Left ventricle myocardium superior (tissue), 1 donor: ENCODE data around the gene DUOXA1. TPM values are rescaled to one million over a fixed set of nuclear protein-coding genes. Genes with fewer than 3 reads are reported as not detected.

ENCODE experiments used
- ATAC-seq: fragments of 200-7000 bp; cut with Tn5 transposase; one replicate; pipeline ENCODE4 v1.9.1; 2020; ENCODE audit warnings: mild to moderate bottlenecking, moderate library complexity
- DNase-seq: peaks from one replicate; pipeline ENCODE4 v3.0.0-alpha.2; 2020
- intact Hi-C: fragments of 100-400 bp; cut with micrococcal nuclease; formaldehyde crosslinking; loops from one replicate; pipeline ENCODE4 v1.11.0; 2022
- total RNA-seq: library from RNA; stranded (reverse); fragmentation: NEBNext Ultra II Directional; extraction: Animal tissue kit (Norgen Biotek cat#: 25700); gene quantifications from one replicate; pipeline ENCODE4 v1.2.1, GENCODE V29; 2021
- donor health status: DM: no; HTN: yes; CAD: no; lungs with severe emphysema.

DUOXA1 gene
- total RNA-seq, 1 donor from 2014 or later = 0.59 TPM

- intact Hi-C loops = no loop called here
- peak; percentile 52 for DNase-seq
- ATAC-seq = peak; percentile 76
These were observed 5.3 kb upstream of the DUOXA1 start for GRCh38 chr15:45134682-45135604.

DNA sequence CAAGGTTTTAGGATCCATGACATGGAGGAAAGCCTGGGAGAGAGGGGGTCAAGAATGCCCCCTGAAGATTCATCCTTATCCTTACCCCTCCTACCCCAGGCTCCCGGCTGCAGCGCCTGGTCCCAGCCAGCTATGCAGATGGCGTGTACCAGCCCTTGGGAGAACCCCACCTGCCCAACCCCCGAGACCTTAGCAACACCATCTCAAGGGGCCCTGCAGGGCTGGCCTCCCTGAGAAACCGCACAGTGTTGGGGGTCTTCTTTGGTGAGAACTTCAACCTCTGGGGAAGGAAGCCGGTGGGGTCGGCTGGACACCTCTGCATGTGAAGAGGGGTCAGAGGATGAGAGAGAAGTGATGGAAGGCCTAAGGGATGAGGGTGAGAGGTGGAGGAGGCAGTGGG lies 4.4 kb upstream of the DUOXA1 start:
- no peak for DNase-seq
- intact Hi-C loops = no loop called here
- ATAC-seq = no peak

GRCh38 chr15:45133561-45133920 lies 3.9 kb upstream of the DUOXA1 start:
- no peak for DNase-seq
- ATAC-seq = no peak
- intact Hi-C loops = no loop called here

GRCh38 chr15:45132844-45133560 lies 3.3 kb upstream of the DUOXA1 start:
- no peak for ATAC-seq
- intact Hi-C loops = no loop called here
- no peak for DNase-seq

- intact Hi-C loops = no loop called here
- ATAC-seq = no peak
These were observed 1.8 kb upstream of the DUOXA1 start for GRCh38 chr15:45131510-45131909.

GRCh38 chr15:45130291-45131000 lies 767 bp upstream of the DUOXA1 start:
- intact Hi-C loops = no loop called here

More at GRCh38 chr15:45131510-45131909, 1.8 kb upstream of the DUOXA1 start:
- no peak for DNase-seq

DNA sequence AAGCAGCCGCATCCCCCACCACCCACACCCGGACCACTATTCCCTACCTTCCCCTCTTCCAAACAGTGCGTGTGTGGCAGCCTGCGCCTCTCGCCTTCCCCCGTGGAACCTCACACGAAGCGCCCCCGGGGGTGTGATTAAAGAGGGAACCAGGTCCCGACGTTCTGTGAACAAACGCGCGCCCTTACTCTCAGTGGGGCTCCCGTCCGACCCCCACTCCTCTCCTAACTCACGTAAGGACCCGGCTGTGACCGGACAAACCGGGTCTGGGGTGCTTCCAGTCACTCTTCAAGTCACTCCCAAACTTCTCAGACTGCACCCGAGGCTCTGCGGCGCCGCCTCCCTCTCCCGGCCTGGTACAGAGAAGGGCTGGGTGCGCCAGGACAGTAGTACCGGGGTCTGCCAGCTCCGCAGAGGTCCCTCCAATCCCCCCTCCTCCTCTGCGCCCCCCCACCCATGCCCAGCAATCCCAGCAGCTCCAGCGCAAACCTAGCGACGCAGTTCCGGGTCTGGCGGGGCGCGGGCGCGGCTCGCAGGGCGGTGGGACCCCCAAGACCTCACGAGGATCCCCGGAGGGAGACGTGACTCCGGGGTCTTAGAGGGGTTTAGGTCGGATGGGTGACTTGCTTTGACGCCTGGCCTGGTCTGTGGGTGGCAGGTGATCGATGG lies 574 bp downstream of the DUOXA1 start:
- intact Hi-C loops = no loop called here
- peak; percentile 39 for ATAC-seq
- no peak for DNase-seq

More at GRCh38 chr15:45130291-45131000, 767 bp upstream of the DUOXA1 start:
- DNase-seq (no peak), ATAC-seq (no peak)

- DNase-seq = no peak
- intact Hi-C loops = no loop called here
- no peak for ATAC-seq
These were observed 3.0 kb downstream of the DUOXA1 start for GRCh38 chr15:45126535-45127158.

DNA sequence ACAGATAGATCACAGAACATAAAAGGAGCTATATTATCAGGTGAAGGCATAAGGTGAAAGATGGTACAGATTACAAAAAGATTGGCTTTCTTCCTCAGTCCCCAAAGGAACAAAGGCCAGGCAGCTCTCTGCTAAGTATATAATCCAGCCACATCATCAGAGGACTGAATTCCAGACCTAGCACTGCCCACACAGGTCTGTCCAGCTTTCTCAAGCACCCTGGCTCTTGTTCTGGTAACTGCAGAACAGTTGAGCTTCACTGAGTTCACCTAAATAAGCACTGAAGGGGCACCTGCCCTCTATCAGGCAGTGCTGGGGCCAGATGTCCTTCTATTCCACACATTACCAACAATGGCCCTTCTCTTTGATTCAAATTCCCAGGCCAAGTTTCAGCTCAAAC lies 6.3 kb downstream of the DUOXA1 start:
- ATAC-seq (no peak), DNase-seq (no peak)
- intact Hi-C loops = no loop called here

GRCh38 chr15:45122719-45123118 lies 7.0 kb downstream of the DUOXA1 start:
- ATAC-seq (no peak), DNase-seq (no peak)
- intact Hi-C loops = no loop called here

GRCh38 chr15:45121706-45122417 lies 7.8 kb downstream of the DUOXA1 start:
- intact Hi-C loops = no loop called here
- no peak for ATAC-seq
- DNase-seq = no peak

- DNase-seq = no peak
- no peak for ATAC-seq
- intact Hi-C loops = no loop called here
These were observed 8.7 kb downstream of the DUOXA1 start for GRCh38 chr15:45121020-45121419.

DNA sequence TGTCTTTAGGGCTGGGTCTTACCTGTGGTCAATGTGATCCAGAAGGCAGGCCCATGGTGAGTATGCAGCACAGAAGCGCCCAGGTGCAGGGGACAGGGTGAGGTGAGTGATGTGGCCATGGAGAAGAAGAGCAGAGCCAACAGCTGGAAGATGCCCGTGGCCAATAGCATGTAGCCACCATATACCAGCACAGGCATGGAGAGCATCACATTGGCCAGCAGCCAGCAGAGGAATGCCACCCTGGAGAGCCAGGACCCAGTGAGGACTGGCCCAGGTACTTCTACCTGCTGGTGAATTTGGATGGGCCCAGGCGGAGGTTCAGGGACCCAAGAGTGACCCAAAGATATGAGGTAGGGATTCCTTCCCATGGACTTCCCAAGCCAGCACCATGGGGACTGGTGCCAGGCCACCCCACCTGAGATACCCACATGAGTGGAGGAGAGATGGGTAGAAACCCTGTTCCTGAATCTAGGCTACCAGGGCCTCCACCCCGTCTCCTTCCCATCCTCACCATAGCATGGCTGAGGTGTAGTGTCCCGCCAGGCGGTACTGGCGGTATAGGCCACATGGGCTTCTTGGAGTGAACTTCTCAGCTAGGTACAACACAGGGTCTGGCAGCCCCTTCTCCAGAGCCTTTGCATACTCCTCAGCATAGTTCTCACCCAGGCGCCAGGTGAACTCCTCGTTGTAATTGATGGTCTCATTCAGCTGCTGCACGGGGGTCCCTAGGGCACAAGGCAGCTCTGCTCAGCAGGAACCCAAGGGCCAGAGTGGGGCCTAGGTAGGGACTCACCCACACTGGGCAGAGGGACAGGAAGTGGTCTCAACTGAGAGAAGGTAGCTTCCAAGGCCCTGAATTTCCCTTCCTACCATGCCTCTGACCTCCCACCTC lies 9.4 kb downstream of the DUOXA1 start:
- DNase-seq = no peak
- intact Hi-C loops = no loop called here
- no peak for ATAC-seq

GRCh38 chr15:45118996-45119395 lies 10.7 kb downstream of the DUOXA1 start:
- ATAC-seq (no peak), DNase-seq (no peak)
- intact Hi-C loops = no loop called here

GRCh38 chr15:45118131-45118588 lies 11.5 kb downstream of the DUOXA1 start:
- intact Hi-C loops = no loop called here
- ATAC-seq (peak; percentile 98), DNase-seq (peak; percentile 89)

- no peak for DNase-seq
- intact Hi-C loops = no loop called here
These were observed 12.2 kb downstream of the DUOXA1 start for GRCh38 chr15:45117308-45118130.

More at GRCh38 chr15:45117308-45118130, 12.2 kb downstream of the DUOXA1 start:
- peak; percentile 28 for ATAC-seq
